Breast epithelium (tissue), 4 donors: Measurements from ENCODE around the gene ANKRD23. TPM values are rescaled to one million over a fixed set of nuclear protein-coding genes. Genes with fewer than 3 reads are reported as not detected.
"Not testable (repeated sequence)": the region's sequence is repeated elsewhere in the genome, so short reads cannot be mapped to it uniquely, and the experiment has no call there.

Experiments
- DNase-seq, 2 donors: peaks; one replicate each; pipeline ENCODE4 v3.0.0-alpha.2; 2019; ENCODE audit warnings: low spot score in 2 of 2
- H3K27ac ChIP-seq, 2 donors: fragments of 200-600 bp; sonication (generic) in 1 of 2; one replicate each; pipeline ENCODE4 v1.5.1; 2016 to 2019; ENCODE audit warnings: mild to moderate bottlenecking in 1 of 2
- H3K27me3 ChIP-seq, 2 donors: fragments of 200-600 bp; sonication (generic) in 1 of 2; one replicate each; pipeline versions ENCODE4 v1.5.1 to v1.6.0; 2017 to 2019; ENCODE audit warnings: control low read depth in 1 of 2, mild to moderate bottlenecking in 1 of 2
- H3K36me3 ChIP-seq: fragments of 200-600 bp; one replicate; pipeline ENCODE4 v1.5.1; 2019
- H3K4me1 ChIP-seq, 2 donors: fragments of 200-600 bp; sonication (generic); one replicate each; pipeline ENCODE4 v1.5.1; 2016 to 2019; ENCODE audit warnings: control low read depth in 1 of 2
- H3K4me3 ChIP-seq, 3 donors: fragments of 200-600 bp; sonication (generic); 1 replicate in 2 of 3; 2 replicates in 1 of 3; pipeline ENCODE4 v1.5.1; 2016 to 2019; ENCODE audit warnings: mild to moderate bottlenecking in 3 of 3, moderate library complexity in 2 of 3
- H3K9me3 ChIP-seq, 2 donors: fragments of 200-600 bp; sonication (generic) in 1 of 2; one replicate each; pipeline ENCODE4 v1.5.1; 2016 to 2019; ENCODE audit warnings: control low read depth in 1 of 2
- POLR2A ChIP-seq: fragments of 450-650 bp; IDR thresholded peaks from one replicate; pipeline ENCODE4 v1.6.1; 2016; ENCODE audit warnings: antibody characterized with exemption, mild to moderate bottlenecking, moderate library complexity
- POLR2AphosphoS5 ChIP-seq, 3 donors: sonication (generic); formaldehyde crosslinking; IDR thresholded peaks; one replicate each; pipeline ENCODE4 v1.6.1; 2017; ENCODE audit warnings: antibody characterized with exemption in 3 of 3
- intact Hi-C: fragments of 100-400 bp; cut with DNase I; formaldehyde crosslinking; loops from one replicate; pipeline ENCODE4 v1.15.1; 2023; ENCODE audit warnings: low total_unique reads
- total RNA-seq, 3 donors: library from RNA; depleted of rRNA; stranded (reverse); fragments of >200 nt; gene quantifications; one replicate each; pipeline ENCODE4 v1.1.0, GENCODE V29; 2016
- TF ChIP-seq, protein P1 (sequence below), 3 donors: fragments of 450-650 bp; IDR thresholded peaks; one replicate each; pipeline ENCODE4 v1.5.1; 2016 to 2017; ENCODE audit warnings: antibody characterized with exemption in 3 of 3, mild to moderate bottlenecking in 3 of 3, moderate library complexity in 3 of 3

ANKRD23 gene
- total RNA-seq, 3 donors from 2014 or later: 3.5 to 9.4 (median 7.2) TPM

DNA sequence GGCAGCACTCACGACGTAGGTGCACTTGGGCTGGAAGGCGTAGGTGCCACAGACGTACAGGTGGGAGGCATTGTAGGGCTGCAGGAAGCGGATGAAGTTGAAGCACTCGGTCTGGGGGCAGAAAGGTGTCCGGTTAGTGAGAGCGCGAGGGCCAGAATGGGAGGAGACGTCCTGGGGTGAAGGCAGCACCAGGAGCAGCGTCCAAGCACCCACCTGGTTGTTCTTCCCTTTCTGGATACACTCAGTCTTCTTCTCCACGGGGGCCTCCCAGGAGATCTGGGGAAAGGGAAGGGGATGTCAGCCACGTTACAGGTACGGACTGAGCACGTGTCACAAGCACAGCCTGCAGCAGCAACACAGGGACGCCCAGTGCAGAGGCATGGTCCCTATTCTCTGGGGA lies 21.8 kb upstream of the ANKRD23 start:
- H3K27ac ChIP-seq: peak overlapping the region in 1 of 2 donors; percentile 96
- intact Hi-C loops: loop anchor here (5.0 kb wide), 1 partner anchor 87 kb away; no protein-coding TSS in a partner anchor

DNA sequence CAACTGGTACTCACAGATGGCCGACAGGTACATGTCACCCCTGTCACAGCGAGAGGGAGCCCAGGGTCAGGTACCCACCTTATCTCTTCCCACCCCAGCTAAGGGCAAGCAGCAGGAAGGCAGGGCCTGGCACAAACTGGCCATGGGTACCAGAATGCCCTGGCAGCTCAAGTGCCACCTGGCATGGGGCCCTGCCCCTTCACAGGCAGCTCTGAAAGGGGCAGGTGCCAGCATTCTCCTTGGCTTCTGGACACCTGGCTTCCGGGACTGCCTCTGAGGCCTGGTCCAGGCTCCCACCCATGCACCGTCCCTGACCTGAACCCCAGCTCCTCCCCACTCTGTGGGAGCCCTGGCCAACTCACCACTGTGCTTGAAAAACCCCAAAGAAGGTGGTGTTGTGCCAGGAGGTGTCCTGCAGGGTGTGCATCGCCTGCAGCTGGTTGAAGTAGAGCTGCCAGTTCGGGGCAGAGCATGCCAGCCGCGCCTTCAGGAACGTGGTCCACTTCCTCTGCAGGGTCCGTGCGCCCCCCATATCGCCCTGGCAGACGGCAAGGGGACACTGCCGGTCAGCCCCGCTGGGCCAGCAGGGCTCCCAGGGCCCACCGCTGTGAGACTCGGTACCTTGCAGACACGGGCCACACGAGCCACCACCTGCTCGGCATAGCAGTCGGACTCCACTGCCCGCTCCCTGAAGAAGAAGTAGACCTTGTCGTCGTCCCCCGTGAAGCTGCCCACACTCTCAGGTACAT lies 20.7 kb upstream of the ANKRD23 start:
- Histone ChIP-seq H3K4me3 (peak overlapping the region in 1 of 3 donors; percentile 15), H3K36me3 (no peaks in the 10 kb centered on the region), H3K27me3 (no peaks in the 10 kb centered on the region), H3K4me1 (peaks cover 0 to 16% of the 10 kb centered on the region in 2 donors), H3K9me3 (no peaks in the 10 kb centered on the region), H3K27ac (peak overlapping the region; percentile 13 to 96)
- TF ChIP-seq, protein P1, sequence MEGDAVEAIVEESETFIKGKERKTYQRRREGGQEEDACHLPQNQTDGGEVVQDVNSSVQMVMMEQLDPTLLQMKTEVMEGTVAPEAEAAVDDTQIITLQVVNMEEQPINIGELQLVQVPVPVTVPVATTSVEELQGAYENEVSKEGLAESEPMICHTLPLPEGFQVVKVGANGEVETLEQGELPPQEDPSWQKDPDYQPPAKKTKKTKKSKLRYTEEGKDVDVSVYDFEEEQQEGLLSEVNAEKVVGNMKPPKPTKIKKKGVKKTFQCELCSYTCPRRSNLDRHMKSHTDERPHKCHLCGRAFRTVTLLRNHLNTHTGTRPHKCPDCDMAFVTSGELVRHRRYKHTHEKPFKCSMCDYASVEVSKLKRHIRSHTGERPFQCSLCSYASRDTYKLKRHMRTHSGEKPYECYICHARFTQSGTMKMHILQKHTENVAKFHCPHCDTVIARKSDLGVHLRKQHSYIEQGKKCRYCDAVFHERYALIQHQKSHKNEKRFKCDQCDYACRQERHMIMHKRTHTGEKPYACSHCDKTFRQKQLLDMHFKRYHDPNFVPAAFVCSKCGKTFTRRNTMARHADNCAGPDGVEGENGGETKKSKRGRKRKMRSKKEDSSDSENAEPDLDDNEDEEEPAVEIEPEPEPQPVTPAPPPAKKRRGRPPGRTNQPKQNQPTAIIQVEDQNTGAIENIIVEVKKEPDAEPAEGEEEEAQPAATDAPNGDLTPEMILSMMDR (IDR thresholded peaks at IDR 0.05): no peak
- no peak for TF ChIP-seq POLR2AphosphoS5 (IDR thresholded peaks at IDR 0.05)
- TF ChIP-seq POLR2A: no peak
- intact Hi-C loops: loop anchor here (5.0 kb wide), 1 partner anchor 88 kb away; no protein-coding TSS in a partner anchor
- DNase-seq: no peak

More for the DNA sequence above, 21.8 kb upstream of the ANKRD23 start:
- Histone ChIP-seq H3K27me3 (no peaks in the 10 kb centered on the region), H3K9me3 (no peaks in the 10 kb centered on the region), H3K4me3 (peak overlapping the region in 1 of 3 donors; percentile 99), H3K36me3 (no peaks in the 10 kb centered on the region), H3K4me1 (peaks cover 0 to 16% of the 10 kb centered on the region in 2 donors)
- DNase-seq: no peak
- TF ChIP-seq POLR2A (no peak), POLR2AphosphoS5 (IDR thresholded peaks at IDR 0.05) (no peak)
- TF ChIP-seq, protein P1 (IDR thresholded peaks at IDR 0.05): no peak

DNA sequence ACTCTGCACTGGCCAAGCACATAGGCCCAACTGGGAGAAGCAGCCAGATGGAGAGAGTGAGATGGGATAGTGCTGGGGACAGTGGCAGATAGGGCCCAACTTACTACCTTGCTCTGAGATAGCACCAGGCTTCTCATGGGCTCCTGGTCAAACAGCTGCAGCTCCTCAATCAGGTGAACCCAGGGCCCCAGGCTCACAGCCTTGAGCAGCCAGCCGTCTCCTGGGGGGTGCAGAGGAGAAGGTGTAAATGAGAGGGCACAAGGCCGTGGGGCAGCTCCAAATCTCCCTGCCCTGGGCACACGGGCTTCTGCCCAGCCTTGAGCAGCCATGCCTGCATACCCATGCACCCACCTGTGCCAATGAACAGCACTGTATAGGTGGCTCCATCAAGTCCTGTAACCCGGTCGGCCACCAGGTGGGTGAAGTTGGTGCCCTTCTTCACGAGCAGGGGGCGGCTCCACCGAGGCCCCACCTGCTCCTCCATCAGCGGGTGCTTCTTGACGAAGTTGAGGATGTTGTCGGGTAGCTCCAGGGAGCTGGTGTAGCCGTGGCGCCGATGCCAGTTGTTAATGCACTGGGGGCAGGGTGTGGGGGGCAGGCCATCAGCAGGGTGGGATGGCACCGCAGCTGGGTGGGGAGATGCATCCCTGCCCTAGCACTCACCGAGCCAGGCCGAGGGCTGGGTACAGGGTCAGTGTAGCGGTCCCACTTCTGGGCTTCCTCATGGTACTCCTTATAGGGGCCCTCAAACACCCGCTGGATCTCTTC lies 19.9 kb upstream of the ANKRD23 start:
- Histone ChIP-seq H3K4me3 (no peak overlapping the region), H3K4me1 (peaks cover 6 to 18% of the 10 kb centered on the region in 2 donors), H3K27ac (peak overlapping the region in 1 of 2 donors; percentile 96), H3K36me3 (no peaks in the 10 kb centered on the region), H3K9me3 (no peaks in the 10 kb centered on the region), H3K27me3 (no peaks in the 10 kb centered on the region)
- TF ChIP-seq POLR2AphosphoS5 (IDR thresholded peaks at IDR 0.05) (no peak), POLR2A (no peak)
- TF ChIP-seq, protein P1 (IDR thresholded peaks at IDR 0.05): no peak
- no peak for DNase-seq
- intact Hi-C loops: no loop called here

DNA sequence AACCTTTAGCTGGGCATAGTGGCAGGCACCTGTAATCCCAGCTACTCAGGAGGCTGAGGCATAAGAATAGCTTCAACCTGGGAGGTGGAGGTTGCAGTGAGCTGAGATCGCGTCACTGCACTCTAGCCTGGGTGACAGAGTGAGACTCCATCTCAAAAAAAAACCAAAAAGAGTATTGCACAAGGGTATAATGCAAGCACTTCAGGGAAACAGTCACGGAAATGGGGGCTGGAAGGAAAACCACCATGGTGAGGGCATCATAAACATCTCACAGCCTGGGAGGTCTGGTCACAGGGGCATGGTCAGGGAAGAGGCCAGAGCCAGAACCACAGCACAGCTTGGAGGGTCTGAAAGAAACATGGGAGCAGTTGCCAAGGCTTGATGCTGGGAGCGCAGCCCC lies 19.2 kb upstream of the ANKRD23 start:
- DNase-seq, H3K4me3 ChIP-seq, intact Hi-C loops, H3K27me3 ChIP-seq, H3K9me3 ChIP-seq, H3K36me3 ChIP-seq: not testable (repeated sequence)
- Histone ChIP-seq H3K27ac (peak overlapping the region in 1 of 2 donors; percentile 96), H3K4me1 (peaks cover 6 to 20% of the 10 kb centered on the region in 2 donors)

DNA sequence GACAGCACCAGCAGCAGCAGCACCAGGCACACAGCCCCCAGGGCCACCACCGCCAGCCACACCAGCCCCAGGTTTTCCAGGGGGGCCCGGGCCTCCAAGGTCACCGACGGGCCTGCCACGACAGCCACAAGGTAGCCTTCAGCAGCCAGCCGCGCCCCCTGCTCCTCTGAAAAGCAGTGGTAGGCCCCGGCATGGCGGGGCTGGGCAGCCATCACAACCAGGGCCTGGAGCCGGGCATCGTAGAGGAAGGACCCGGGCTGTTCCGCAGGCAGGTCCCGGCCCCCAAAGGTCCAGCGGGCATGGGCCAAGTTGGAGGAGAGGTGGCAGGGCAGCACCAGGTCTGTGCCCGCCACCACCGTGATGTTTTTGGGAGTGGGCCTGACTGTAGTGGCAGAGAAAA lies 17.3 kb upstream of the ANKRD23 start:
- Histone ChIP-seq H3K36me3 (no peaks in the 10 kb centered on the region), H3K27me3 (no peaks in the 10 kb centered on the region), H3K27ac (no peak overlapping the region), H3K9me3 (no peaks in the 10 kb centered on the region), H3K4me3 (no peak overlapping the region), H3K4me1 (peaks cover 5 to 6% of the 10 kb centered on the region in 2 donors)
- no peak for DNase-seq
- no peak for TF ChIP-seq POLR2A
- TF ChIP-seq, protein P1 (IDR thresholded peaks at IDR 0.05): no peak
- TF ChIP-seq POLR2AphosphoS5 (IDR thresholded peaks at IDR 0.05): no peak
- intact Hi-C loops: no loop called here
